HG03159 (cell line): ENCODE measurements around the gene NDUFV2.
A peak's percentile ranks its signal among the peaks of the same experiment; 100 is the strongest.

Experiments
- ATAC-seq: cut with Tn5 transposase; IDR thresholded peaks from one replicate; pipeline ENCODE4 v1.9.1; 2021; ENCODE audit warnings: mild to moderate bottlenecking, moderate library complexity; ENCODE audit not compliant: unreplicated experiment

The NDUFV2 gene

DNA sequence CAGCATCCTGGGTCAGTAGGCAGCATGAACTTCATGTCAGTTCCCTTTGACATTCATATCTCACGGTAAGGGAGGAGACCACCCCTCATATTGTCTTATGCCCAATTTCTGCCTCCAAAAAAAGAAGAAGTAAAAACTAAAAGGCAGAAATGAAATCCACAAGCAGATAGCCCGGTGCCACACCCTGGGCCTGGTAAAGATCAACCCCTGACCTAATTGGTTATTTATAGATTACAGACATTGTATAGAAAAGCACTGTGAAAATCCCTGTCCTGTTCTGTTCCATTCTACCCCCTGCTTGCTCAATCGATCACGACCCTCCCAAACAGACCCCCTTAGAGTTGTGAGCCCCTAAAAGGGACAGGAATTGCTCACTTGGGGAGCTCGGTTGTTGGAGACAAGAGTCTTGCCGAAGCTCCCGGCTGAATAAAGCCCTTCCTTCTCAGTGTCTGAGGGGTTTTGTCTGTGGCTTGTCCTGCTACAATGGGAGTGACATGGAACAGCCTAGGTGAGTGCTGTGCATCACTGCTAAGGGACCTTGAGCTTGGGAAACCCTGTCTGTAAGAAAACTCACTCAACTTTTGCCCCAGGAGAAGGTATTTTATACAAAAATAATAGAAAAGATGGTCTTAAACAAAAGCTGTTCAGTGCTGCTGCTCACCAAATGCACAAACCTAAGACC lies 11.1 kb downstream of the NDUFV2 start:
- no peak for ATAC-seq

- no peak for ATAC-seq
Observed at GRCh38 chr18:9115984-9116383, 13.5 kb downstream of the NDUFV2 start.

DNA sequence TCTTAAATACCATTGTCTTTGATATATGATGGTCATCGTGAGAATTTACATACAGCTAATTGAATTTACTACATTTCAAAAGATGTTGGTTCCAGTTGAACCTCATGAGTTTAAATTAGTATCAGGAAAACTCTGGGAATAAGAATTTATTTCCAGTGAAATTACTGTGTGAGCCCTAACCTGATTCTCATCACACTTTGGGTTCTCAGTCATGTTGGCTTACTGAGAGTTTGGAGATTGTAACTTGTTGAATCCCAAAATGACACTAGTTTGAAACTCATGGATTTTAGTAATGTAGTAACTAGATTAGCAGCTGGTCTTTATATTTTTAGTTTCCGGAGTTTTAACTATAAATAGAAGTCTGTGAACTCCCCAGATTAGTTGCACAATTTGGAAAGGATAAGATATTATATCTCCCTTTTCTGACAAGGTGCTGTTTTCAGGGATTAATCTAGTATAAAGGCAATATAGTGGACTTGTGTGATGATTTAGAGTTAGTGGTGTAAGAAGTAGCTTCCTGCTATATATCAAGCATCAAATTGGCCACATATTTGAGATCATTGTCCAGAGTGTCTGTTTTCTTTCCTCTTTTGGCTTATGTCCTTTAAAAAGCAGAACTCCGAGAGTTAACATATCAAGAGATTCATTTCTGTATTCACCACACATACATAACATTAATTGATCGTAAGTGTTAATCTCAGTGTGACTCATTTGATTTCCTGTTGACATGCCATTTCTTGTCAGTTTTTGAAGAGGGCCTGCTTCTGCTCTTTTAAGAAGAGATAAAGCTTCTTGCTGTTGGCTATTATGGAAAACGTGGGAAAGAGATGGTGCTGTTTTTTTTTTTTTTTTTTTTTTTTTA lies 15.7 kb downstream of the NDUFV2 start:
- no peak for ATAC-seq

DNA sequence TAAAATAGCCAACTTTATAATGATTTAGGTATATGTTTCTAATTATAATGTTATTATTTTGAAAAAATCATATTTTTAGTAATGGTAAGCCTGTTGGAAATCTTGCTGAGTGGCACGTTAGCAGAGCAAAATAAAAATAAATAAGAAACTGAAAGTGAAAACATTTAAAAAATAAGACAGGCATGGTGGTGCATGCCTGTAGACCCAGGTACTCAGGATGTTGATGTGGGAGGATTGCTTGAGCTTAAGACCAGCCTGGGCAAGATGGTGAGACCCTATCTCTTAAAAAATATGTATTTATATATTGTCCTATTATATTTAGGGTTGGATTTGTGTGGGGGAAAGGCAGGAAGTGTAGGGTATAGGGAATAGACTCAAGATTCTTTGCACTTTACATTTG lies 18.3 kb downstream of the NDUFV2 start:
- ATAC-seq, result no peak

GRCh38 chr18:9123520-9123919 lies 21.0 kb downstream of the NDUFV2 start:
- no peak for ATAC-seq

GRCh38 chr18:9124824-9125223 lies 22.3 kb downstream of the NDUFV2 start:
- no peak for ATAC-seq

DNA sequence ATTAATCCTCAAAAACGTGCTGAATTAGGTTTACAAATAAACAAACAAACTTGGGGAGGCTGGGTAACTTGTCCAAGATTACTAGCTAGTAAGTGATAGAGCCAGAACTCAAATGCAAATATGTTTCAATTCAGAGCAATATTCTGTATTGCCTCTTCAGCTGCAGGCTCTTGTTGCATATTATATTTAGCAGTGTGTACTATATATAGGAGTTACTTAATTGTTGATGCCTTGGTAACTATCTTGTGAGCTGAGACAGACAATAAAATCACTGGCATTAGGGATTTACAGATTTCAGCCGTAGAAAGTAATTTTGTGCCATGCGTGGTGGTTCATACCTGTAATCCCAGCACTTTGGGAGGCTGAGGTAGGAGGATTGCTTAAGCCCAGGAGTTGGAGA lies 23.8 kb downstream of the NDUFV2 start:
- no peak for ATAC-seq

DNA sequence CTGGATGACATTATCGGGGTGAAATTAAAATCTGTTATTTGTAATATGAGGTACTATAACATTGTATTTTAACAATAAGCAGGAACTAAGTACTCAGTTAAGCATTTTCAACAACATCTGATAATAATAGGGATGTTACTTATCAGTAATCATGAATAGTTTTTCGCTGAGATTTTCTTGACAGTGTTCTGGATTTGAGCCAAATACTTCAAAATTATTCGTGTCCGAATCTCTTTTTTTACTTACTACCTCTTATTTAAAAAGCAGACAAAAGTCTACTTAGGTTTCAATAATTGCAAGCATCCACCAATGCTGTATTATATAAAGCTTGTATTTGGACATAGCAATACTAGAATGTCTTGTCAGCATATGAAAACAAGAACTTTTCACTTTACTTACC lies 27.7 kb downstream of the NDUFV2 start:
- ATAC-seq, result no peak

- ATAC-seq, result no peak
Observed at GRCh38 chr18:9130806-9131205, 28.3 kb downstream of the NDUFV2 start.

DNA sequence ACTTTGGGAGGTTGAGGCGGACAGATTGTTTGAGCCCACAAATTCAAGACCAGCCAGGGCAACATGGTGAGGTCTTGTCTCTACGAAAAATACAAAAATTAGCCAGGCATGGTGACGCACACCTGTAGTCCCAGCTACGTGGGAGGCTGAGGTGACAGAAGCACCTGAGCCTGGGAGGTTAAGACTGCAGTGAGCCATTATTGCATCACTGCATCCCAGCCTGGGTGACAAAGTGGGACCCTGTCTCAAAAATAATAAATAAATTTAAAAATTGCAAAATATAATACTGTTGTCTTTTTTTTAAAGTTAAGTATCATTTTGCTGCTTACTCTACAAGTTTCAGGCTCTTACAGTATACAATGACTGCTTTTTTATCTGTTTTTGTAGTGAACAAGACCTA lies 30.1 kb downstream of the NDUFV2 start:
- ATAC-seq, result no peak

DNA sequence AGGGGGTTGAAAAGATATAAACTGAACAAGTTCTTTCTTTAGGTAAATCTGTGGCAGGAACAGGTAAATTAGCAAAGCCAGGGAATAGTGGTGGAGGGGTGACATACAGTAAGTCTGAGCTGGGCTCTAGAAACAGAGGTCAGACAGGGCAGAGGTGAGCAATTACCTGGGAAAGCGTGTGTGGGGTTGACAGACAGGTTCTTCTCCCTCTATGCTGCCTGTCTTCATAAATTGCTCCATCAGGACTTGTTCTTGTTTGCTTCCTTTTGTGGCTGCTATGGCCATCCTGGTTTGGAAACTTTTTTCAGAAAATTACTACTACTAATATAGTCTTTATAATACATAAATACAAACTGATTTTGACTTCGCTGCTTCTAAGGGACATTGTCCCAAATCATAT lies 30.7 kb downstream of the NDUFV2 start:
- ATAC-seq, result no peak

GRCh38 chr18:9135081-9135911 lies 32.8 kb downstream of the NDUFV2 start:
- no peak for ATAC-seq

- peak; percentile 1 for ATAC-seq
Observed at GRCh38 chr18:9135912-9136314, 33.4 kb downstream of the NDUFV2 start.

DNA sequence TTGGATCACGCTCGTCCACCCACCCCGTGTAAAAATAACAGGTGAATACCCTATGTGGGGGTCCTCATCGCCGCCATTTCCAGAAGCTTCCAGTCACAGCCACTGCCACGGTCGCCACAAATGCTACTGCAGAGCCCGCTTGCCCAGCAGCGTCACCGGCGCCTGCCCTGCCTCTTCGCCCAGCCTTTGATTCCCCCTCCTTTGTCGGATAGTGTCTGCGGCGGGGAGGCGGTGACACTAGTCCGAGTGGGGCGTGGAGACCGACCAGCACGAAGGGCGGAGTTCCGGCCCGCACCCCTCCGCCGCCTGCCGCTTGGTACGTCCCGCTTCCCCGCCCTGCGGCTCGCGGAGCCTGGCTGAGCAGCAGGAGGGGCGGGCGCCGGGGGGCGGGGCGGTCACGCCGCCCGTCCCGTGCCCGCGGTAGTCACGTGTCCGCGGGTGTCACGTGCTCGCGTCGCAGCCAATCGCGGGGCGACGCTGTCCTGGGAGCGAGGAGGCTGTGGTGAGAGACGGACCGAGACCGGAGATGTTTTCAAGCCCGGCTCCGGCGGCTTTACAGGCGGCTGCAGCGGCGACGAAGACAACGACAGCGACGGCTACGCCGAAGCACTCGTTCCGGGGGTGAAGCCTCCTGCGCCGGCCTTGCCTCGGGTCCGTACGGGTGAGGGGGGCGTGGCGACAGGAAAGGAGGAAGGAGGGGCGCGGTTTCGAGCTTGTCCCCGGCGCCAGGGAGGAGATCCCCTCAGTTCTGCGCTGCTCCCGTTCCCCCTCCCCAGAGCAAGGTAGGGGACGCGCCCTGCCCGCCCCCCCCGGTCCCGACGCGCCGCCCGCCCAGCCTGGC lies 34.0 kb downstream of the NDUFV2 start, which contains the start of gene ANKRD12:
TSS of gene ANKRD12 (plus strand) at position 467 of the 841 bp plus-strand sequence. CDS start 45,652 bp downstream, outside the sequence.
- ATAC-seq, result peak; percentile 69

DNA sequence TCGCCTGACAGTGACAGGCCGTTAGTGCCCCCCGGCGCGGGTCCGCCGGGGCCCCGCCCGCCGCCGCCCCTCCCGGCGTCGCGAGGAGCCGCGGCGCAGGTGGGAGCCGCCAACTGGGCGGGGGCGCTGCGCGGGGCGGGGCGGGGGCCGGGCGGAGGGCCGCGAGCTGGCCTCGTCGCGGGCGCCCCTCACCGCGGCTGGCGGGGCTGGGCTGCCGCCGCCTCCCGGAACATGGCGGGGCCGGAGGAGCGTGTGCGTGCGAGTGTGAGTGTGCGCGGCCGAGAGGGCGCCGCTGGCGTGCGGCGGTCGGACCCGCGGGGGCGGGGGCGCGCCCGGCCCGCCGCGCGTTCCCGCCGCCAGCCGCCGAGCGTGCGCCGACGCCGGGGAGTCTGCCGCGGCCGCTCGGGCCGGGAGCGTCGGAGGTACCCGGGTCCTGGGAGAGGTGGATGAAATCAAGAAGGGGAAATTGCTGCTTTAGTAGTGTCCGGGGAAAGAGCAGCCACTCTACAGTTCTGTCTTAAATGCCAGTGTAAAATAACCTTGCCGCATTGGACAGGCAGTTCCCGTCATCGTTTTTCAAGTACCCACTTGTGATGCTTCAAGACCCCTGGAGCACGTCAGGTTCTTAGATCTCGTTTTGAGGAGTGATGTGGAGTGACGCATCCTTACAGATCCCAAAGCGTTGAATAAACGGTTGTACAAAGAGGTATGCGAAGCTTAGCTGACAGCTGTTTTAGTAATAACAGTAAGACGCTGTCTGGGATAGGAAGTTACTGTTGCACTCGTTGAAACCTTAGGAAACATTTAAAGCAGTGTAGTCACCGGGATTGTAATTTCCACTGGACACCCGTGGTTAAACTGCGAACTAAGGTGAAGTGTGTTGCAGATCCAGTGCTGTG lies 34.9 kb downstream of the NDUFV2 start:
- peak; percentile 41 for ATAC-seq

- no peak for ATAC-seq
Observed at GRCh38 chr18:9139400-9140039, 37.0 kb downstream of the NDUFV2 start.

DNA sequence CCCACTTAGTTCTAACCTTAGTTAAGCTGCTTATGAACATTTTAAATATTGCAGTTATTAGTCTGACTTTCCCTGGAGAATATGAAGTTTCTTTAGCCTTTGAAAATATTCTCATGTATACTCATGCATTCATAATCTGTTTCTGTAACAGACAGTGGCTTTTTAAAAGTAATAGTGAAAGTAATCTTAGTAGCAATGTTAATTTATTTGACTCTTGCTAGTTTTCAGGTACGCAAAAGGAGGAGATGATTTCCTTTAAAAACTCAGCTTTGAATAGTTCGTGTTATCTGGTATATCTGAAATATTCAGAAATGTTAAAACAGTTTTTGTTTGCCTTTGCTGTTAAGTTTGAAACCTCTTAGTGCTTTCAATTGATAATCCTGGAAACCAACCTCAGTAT lies 37.9 kb downstream of the NDUFV2 start:
- no peak for ATAC-seq

GRCh38 chr18:9140984-9141383 lies 38.5 kb downstream of the NDUFV2 start:
- ATAC-seq, result no peak

GRCh38 chr18:9146224-9146623 lies 43.7 kb downstream of the NDUFV2 start:
- no peak for ATAC-seq
